GM12892 (cell line): ENCODE measurements around the gene CYB5R2.

Experiments used
- POLR2A ChIP-seq: IDR thresholded peaks from 2 replicates; pipeline ENCODE4 v1.6.1; 2011; ENCODE audit warnings: low read depth, low read length, control low read depth
- POLR2AphosphoS5 ChIP-seq: IDR thresholded peaks from 2 replicates; pipeline ENCODE4 v1.6.1; 2011; ENCODE audit warnings: low read depth, low read length, control low read depth

- TF ChIP-seq POLR2AphosphoS5: no peak
- TF ChIP-seq POLR2A: no peak
Measured at GRCh38 chr11:7692426-7692825, 19.1 kb upstream of the CYB5R2 start.
